ENCODE data around the gene STAG1. TPM values are rescaled to one million over a fixed set of nuclear protein-coding genes. Genes with fewer than 3 reads are reported as not detected.
"Not testable (repeated sequence)": the region's sequence is repeated elsewhere in the genome, so short reads cannot be mapped to it uniquely, and the experiment has no call there.

The STAG1 gene
- total RNA-seq, 6 experiments from 2014 or later, result 33.7 to 45.3 (median 43.8) TPM

GRCh38 chr3:136343873-136344555, 408.2 kb downstream of the STAG1 start:
- H3K27ac Mint-ChIP-seq, result peak overlapping the region; percentile 81
- H3K9me3 Mint-ChIP-seq, result no peaks in the 10 kb centered on the region
- DNase-seq, result peak; percentile 95
- H3K4me1 Mint-ChIP-seq (ENCODE audit: low read depth), result peaks cover 31% of the 10 kb centered on the region
- TF ChIP-seq, protein P1, sequence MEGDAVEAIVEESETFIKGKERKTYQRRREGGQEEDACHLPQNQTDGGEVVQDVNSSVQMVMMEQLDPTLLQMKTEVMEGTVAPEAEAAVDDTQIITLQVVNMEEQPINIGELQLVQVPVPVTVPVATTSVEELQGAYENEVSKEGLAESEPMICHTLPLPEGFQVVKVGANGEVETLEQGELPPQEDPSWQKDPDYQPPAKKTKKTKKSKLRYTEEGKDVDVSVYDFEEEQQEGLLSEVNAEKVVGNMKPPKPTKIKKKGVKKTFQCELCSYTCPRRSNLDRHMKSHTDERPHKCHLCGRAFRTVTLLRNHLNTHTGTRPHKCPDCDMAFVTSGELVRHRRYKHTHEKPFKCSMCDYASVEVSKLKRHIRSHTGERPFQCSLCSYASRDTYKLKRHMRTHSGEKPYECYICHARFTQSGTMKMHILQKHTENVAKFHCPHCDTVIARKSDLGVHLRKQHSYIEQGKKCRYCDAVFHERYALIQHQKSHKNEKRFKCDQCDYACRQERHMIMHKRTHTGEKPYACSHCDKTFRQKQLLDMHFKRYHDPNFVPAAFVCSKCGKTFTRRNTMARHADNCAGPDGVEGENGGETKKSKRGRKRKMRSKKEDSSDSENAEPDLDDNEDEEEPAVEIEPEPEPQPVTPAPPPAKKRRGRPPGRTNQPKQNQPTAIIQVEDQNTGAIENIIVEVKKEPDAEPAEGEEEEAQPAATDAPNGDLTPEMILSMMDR (IDR thresholded peaks at IDR 0.05), result no peak
- peak overlapping the region; percentile 49; the same call in 1 of the 2 replicates for H3K4me3 Mint-ChIP-seq
- H3K27me3 Mint-ChIP-seq (ENCODE audit: insufficient read depth), result no peaks in the 10 kb centered on the region
- H3K36me3 Mint-ChIP-seq (ENCODE audit: low read depth), result peaks cover 28% of the 10 kb centered on the region

- DNase-seq, result no peak
- H3K4me1 Mint-ChIP-seq (ENCODE audit: low read depth), result peaks cover 31% of the 10 kb centered on the region
- H3K4me3 Mint-ChIP-seq, result peak overlapping the region; percentile 49; the same call in 1 of the 2 replicates
- H3K9me3 Mint-ChIP-seq, result no peaks in the 10 kb centered on the region
- H3K27me3 Mint-ChIP-seq (ENCODE audit: insufficient read depth), result no peaks in the 10 kb centered on the region
- H3K36me3 Mint-ChIP-seq (ENCODE audit: low read depth), result peaks cover 24% of the 10 kb centered on the region
- TF ChIP-seq, protein P1 (IDR thresholded peaks at IDR 0.05), result no peak
- H3K27ac Mint-ChIP-seq, result peak overlapping the region; percentile 81
Measured at GRCh38 chr3:136343446-136343845, 408.7 kb downstream of the STAG1 start.

DNA sequence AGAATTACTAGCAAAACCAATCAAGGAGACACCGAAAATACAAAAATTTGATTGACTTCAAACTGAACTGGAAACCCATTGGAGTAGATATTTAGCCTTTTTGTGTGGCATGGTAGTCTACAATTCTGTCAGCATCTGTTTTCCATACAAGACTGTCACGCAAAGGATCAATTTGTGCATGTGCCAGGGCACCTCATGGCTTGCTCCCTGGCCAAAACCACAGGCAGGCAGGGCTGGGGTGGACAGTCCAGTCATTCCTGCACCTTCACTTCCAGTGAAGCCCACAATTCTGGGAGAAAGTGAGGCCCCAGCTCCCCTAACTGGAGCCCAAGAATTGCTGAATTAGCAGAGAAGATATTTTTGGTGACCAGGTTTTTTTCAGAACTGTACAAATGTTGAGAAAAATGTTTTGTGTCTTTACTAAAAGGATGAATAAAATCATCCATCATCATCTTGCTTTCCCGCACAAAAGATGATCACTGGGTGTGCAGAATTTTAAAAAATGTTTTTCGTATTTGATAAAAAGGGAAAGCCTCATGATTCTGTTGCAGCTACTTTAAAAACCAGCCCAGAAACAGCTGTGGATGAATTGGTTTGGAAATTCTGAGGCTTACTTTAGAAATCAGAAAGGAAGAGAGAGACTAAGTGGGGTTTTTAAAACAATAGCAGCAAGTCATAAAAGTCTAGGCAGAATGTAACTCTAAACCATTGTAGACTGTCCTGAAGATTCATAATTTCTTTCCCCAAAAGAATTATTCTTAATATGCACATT, 415.7 kb downstream of the STAG1 start:
- H3K27me3 Mint-ChIP-seq (ENCODE audit: insufficient read depth), result peaks cover 5% of the 10 kb centered on the region
- DNase-seq, result peak; percentile 58
- H3K27ac Mint-ChIP-seq, result peak overlapping the region; percentile 63
- H3K9me3 Mint-ChIP-seq, result no peaks in the 10 kb centered on the region
- peak overlapping the region; percentile 51 for H3K4me3 Mint-ChIP-seq
- peaks cover 59% of the 10 kb centered on the region for H3K4me1 Mint-ChIP-seq (ENCODE audit: low read depth)
- TF ChIP-seq, protein P1 (IDR thresholded peaks at IDR 0.05), result no peak
- H3K36me3 Mint-ChIP-seq (ENCODE audit: low read depth), result peaks cover 49% of the 10 kb centered on the region

DNA sequence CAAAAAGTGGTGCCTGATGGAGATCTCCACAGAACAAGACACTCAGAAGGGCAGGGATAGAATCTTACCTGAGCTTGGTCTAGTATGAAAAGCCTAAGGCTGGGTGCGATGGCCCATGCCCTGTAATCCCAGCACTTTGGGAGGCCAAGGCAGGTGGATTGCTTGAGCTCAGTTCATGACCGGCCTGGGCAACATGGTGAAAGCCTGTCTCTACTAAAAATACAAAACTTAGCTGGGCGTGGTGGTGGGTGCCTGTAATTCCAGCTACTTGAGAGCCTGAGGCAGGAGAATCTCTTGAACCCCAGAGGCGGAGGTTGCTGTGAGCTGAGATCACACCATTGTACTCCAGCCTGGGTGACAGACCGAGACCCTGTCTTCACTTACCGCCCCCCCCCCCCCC, 417.5 kb downstream of the STAG1 start:
- not testable (repeated sequence) for H3K27me3 Mint-ChIP-seq (ENCODE audit: insufficient read depth); DNase-seq; H3K27ac Mint-ChIP-seq; H3K4me3 Mint-ChIP-seq; H3K9me3 Mint-ChIP-seq
- peaks cover 40% of the 10 kb centered on the region for H3K36me3 Mint-ChIP-seq (ENCODE audit: low read depth)
- peaks cover 59% of the 10 kb centered on the region for H3K4me1 Mint-ChIP-seq (ENCODE audit: low read depth)

GRCh38 chr3:136334209-136334608, 418.0 kb downstream of the STAG1 start:
- H3K27me3 Mint-ChIP-seq (ENCODE audit: insufficient read depth), result peaks cover 5% of the 10 kb centered on the region
- TF ChIP-seq, protein P1 (IDR thresholded peaks at IDR 0.05), result no peak
- no peak overlapping the region for H3K4me3 Mint-ChIP-seq
- H3K9me3 Mint-ChIP-seq, result no peaks in the 10 kb centered on the region
- peaks cover 59% of the 10 kb centered on the region for H3K4me1 Mint-ChIP-seq (ENCODE audit: low read depth)
- H3K27ac Mint-ChIP-seq, result peak overlapping the region; percentile 32; the same call in 1 of the 2 replicates
- H3K36me3 Mint-ChIP-seq (ENCODE audit: low read depth), result peaks cover 37% of the 10 kb centered on the region
- no peak for DNase-seq

GRCh38 chr3:136332776-136333175, 419.4 kb downstream of the STAG1 start:
- H3K36me3 Mint-ChIP-seq (ENCODE audit: low read depth), result peaks cover 42% of the 10 kb centered on the region
- peak overlapping the region; percentile 76 for H3K27ac Mint-ChIP-seq
- no peaks in the 10 kb centered on the region for H3K9me3 Mint-ChIP-seq
- peaks cover 5% of the 10 kb centered on the region for H3K27me3 Mint-ChIP-seq (ENCODE audit: insufficient read depth)
- DNase-seq, result peak; percentile 70
- peak overlapping the region; percentile 48; the same call in 1 of the 2 replicates for H3K4me3 Mint-ChIP-seq
- TF ChIP-seq, protein P1 (IDR thresholded peaks at IDR 0.05), result no peak
- H3K4me1 Mint-ChIP-seq (ENCODE audit: low read depth), result peaks cover 54% of the 10 kb centered on the region

All from HFFc6 (cell line).